ENCODE data around the gene FAT3. TPM values are rescaled to one million over a fixed set of nuclear protein-coding genes. Genes with fewer than 3 reads are reported as not detected.

FAT3 gene
- total and polyA plus RNA-seq, 2 of the 13 experiments (the other 11 are each of a cell fraction or from before 2014, with no cell fraction given), result not detected

DNA sequence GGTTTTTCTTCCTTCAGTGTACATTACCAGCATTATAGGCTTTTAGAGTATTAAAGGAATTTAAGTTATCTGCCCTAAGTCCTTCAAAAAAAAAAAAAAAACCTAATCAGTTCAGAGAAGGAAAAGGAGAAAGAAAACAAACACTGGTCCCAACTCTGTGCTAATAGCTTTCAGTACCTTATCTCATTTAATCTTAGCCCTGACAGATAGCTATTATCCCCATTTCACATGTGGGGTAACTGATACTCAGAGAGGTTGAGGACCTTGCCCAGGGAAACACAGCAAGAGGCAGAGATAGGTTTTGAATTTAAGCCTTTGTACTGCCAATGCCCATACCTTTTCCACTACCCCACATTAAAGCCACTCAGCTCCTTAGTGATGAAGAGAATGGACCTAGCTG is 43.4 kb downstream of the FAT3 start:
- ChIA-PET POLR2A (no interaction called here), CTCF (ENCODE audit: low intra/inter-chr PET ratio, low total read pairs) (no interaction called here)
- TF ChIP-seq, protein P1, sequence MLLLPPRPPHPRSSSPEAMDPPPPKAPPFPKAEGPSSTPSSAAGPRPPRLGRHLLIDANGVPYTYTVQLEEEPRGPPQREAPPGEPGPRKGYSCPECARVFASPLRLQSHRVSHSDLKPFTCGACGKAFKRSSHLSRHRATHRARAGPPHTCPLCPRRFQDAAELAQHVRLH (CRISPR knock-in tag; IDR thresholded peaks at IDR 0.05; ENCODE audit: borderline replicate concordance, low read depth), result no peak
- no peak for TF ChIP-seq XBP1 (CRISPR knock-in tag; IDR thresholded peaks at IDR 0.05)
- no peak for TF ChIP-seq KLF15 (CRISPR knock-in tag; IDR thresholded peaks at IDR 0.05; ENCODE audit: borderline replicate concordance)
- no peak for TF ChIP-seq ZBTB7B (CRISPR knock-in tag; IDR thresholded peaks at IDR 0.05)
- no peak for TF ChIP-seq EED (CRISPR knock-in tag; IDR thresholded peaks at IDR 0.05)
- TF ChIP-seq EEA1 (CRISPR knock-in tag; IDR thresholded peaks at IDR 0.05; ENCODE audit: borderline replicate concordance), result no peak
- H3K27me3 ChIP-seq (ENCODE audit: control insufficient read depth in 1 of 2, insufficient read depth in 2 of 2, low read length in 2 of 2), result no peaks in the 10 kb centered on the region
- DNase-seq (ENCODE audit: low spot score) (no peak), ATAC-seq (no peak), FAIRE-seq (no peak)
- H2AFZ ChIP-seq (ENCODE audit: low read length), result no peak overlapping the region
- no peaks in the 10 kb centered on the region for H3K9me3 ChIP-seq (ENCODE audit: low read length)
- H4K20me1 ChIP-seq (ENCODE audit: insufficient read depth, low read length), result no peaks in the 10 kb centered on the region
- H3K36me3 ChIP-seq (replicated peaks in 1 of 2; ENCODE audit: control insufficient read depth in 1 of 2, insufficient read depth in 2 of 2, low read length in 2 of 2), result no peaks in the 10 kb centered on the region
- H3K4me1 ChIP-seq (ENCODE audit: insufficient read depth, low read length), result no peaks in the 10 kb centered on the region
- H3K27ac ChIP-seq (ENCODE audit: extremely low read length, insufficient read depth, low read length), result no peak overlapping the region
- H3K9ac ChIP-seq (ENCODE audit: insufficient read depth, low read depth, low read length), result no peak overlapping the region
- no peak overlapping the region for H3K4me2 ChIP-seq (ENCODE audit: low read depth, low read length)
- BruUV-seq (replicated peaks), result no TSS peak
- no peak overlapping the region for H3K4me3 ChIP-seq (replicated peaks in 1 of 3; ENCODE audit: insufficient read depth in 1 of 3, low read depth in 2 of 3, low read length in 3 of 3)
- in situ Hi-C loops (cut with HindIII; ENCODE audit: extremely low pct_ligation_motif_present, low pct_unique_long_range_greater_than_20kb) (no loop called here), intact Hi-C loops (cut with micrococcal nuclease; ENCODE audit: unreplicated experiment) (no loop called here)
- H3K79me2 ChIP-seq (ENCODE audit: insufficient read depth, low read length), result no peaks in the 10 kb centered on the region

DNA sequence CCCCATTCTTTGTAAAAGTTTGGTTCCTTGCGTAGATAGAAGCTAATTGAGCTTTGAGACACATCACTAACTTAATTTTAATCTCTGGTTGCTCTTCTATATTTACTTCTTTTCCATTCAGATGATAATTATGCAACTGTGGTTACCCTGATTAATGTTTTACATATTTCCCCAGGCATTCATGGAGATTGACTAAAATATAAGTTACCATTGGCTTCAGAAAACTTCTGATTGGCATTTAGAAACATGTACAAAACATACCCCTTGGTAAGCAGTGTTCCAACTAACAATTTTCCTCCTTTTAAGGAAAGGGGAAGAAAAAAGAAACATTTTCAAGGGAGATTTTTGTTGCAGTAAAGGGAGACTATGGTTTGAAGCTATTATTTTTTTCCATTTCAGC is 43.9 kb downstream of the FAT3 start:
- ATAC-seq (no peak), FAIRE-seq (no peak), DNase-seq (ENCODE audit: low spot score) (no peak)
- in situ Hi-C loops (cut with HindIII; ENCODE audit: extremely low pct_ligation_motif_present, low pct_unique_long_range_greater_than_20kb) (no loop called here), intact Hi-C loops (cut with micrococcal nuclease; ENCODE audit: unreplicated experiment) (no loop called here)
- no peaks in the 10 kb centered on the region for H3K79me2 ChIP-seq (ENCODE audit: insufficient read depth, low read length)
- CTCF ChIA-PET (ENCODE audit: low intra/inter-chr PET ratio, low total read pairs), result no interaction called here
- no peaks in the 10 kb centered on the region for H3K4me1 ChIP-seq (ENCODE audit: insufficient read depth, low read length)
- no TSS peak for BruUV-seq (replicated peaks)
- H3K27me3 ChIP-seq (ENCODE audit: control insufficient read depth in 1 of 2, insufficient read depth in 2 of 2, low read length in 2 of 2), result no peaks in the 10 kb centered on the region
- no peak overlapping the region for H3K9ac ChIP-seq (ENCODE audit: insufficient read depth, low read depth, low read length)
- POLR2A ChIA-PET, result no interaction called here
- no peak overlapping the region for H2AFZ ChIP-seq (ENCODE audit: low read length)
- H3K4me2 ChIP-seq (ENCODE audit: low read depth, low read length), result no peak overlapping the region
- no peak overlapping the region for H3K27ac ChIP-seq (ENCODE audit: extremely low read length, insufficient read depth, low read length)
- no peaks in the 10 kb centered on the region for H3K36me3 ChIP-seq (replicated peaks in 1 of 2; ENCODE audit: control insufficient read depth in 1 of 2, insufficient read depth in 2 of 2, low read length in 2 of 2)
- H3K4me3 ChIP-seq (replicated peaks in 1 of 3; ENCODE audit: insufficient read depth in 1 of 3, low read depth in 2 of 3, low read length in 3 of 3), result no peak overlapping the region
- 10% methylated on average over 1 of the region's 1 CpG for WGBS (ENCODE audit: low lambda C conversion rate)
- no peaks in the 10 kb centered on the region for H3K9me3 ChIP-seq (ENCODE audit: low read length)
- H4K20me1 ChIP-seq (ENCODE audit: insufficient read depth, low read length), result no peaks in the 10 kb centered on the region
- TF ChIP-seq ZNF251 (CRISPR knock-in tag; IDR thresholded peaks at IDR 0.05) (no peak), ZKSCAN5 (CRISPR knock-in tag; IDR thresholded peaks at IDR 0.05) (no peak), NCOA1 (CRISPR knock-in tag; IDR thresholded peaks at IDR 0.05) (no peak), ZNF556 (CRISPR knock-in tag; IDR thresholded peaks at IDR 0.05; ENCODE audit: borderline replicate concordance) (no peak), ZNF644 (CRISPR knock-in tag; IDR thresholded peaks at IDR 0.05; ENCODE audit: low read depth) (no peak), RELA (CRISPR knock-in tag; IDR thresholded peaks at IDR 0.05) (no peak), ZNF788 (CRISPR knock-in tag; IDR thresholded peaks at IDR 0.05; ENCODE audit: borderline replicate concordance) (no peak), TP53 (CRISPR knock-in tag; conservative IDR thresholded peaks at IDR 0.05) (no peak), SMAD9 (CRISPR knock-in tag; IDR thresholded peaks at IDR 0.05) (no peak), ZNF564 (CRISPR knock-in tag; IDR thresholded peaks at IDR 0.05) (no peak)
- TF ChIP-seq, protein P2, sequence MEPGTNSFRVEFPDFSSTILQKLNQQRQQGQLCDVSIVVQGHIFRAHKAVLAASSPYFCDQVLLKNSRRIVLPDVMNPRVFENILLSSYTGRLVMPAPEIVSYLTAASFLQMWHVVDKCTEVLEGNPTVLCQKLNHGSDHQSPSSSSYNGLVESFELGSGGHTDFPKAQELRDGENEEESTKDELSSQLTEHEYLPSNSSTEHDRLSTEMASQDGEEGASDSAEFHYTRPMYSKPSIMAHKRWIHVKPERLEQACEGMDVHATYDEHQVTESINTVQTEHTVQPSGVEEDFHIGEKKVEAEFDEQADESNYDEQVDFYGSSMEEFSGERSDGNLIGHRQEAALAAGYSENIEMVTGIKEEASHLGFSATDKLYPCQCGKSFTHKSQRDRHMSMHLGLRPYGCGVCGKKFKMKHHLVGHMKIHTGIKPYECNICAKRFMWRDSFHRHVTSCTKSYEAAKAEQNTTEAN (CRISPR knock-in tag; conservative IDR thresholded peaks at IDR 0.05), result no peak
